ENCODE measurements around the gene FAAH. TPM values are rescaled to one million over a fixed set of nuclear protein-coding genes. Genes with fewer than 3 reads are reported as not detected.

The FAAH gene
- total RNA-seq, 1 donor from 2014 or later: 1.6 TPM

DNA sequence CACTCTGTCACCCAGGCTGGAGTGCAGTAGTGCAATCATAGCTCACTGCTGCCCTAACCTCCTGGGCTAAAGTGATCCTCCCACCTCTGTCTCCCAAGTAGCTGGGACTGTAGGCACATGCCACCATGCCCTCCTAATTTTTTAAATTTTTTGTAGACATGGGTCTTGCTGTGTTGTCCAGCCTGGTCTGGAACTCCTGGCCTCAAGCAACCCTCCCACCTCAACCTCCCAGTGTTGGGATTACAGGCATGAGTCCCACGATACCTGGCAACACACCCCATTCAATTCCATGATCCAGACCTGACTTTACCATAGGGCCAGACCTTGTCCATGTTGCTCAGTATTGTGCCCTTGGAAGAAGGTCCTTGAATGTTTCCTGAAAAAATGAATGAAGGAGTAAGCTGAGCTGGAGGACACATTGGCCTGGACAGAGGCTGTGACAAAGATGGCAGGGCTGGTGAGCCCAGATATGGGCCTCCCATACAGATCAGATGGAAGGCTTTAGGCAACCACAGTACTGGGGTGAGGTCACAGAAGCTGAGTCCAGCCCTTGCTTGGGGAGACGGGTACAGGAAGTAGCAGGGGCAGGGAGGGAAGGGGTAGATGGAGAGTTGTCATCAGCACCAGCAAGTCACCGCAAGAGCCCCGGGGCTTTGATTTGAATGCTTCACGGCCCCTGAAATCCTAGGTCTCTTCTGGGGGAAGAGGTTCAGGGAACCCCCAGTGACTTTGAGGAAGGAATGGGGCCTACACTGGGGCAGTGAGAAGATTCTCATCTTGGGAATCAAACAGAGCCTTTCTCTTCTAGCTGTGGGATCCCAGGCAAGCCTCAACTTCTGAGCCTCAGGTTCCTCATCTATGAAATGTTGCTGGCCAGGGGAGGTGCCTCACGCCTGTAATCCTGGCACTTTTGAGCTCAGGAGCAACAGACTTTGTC is 55.4 kb downstream of the FAAH start:
- no peak for DNase-seq (ENCODE audit: low read depth in 2 of 2)

DNA sequence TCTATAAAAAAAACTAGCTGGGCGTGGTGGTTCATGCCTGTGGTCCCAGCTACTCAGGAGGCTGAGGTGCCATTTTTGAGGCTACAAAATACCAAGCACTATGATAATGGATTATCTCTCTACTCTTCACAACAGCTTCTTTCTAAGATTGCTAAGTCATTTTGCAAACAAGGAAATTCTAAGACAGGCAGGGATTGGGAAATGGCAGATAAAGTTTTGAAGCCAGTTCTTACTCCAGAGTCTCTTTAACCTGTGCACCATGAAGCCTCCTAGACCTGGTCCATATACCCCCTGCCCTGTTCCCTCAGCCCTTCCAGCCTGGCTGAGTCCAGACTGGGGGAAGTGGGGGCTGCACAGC is 56.0 kb downstream of the FAAH start:
- DNase-seq (ENCODE audit: low read depth in 2 of 2): no peak

DNA sequence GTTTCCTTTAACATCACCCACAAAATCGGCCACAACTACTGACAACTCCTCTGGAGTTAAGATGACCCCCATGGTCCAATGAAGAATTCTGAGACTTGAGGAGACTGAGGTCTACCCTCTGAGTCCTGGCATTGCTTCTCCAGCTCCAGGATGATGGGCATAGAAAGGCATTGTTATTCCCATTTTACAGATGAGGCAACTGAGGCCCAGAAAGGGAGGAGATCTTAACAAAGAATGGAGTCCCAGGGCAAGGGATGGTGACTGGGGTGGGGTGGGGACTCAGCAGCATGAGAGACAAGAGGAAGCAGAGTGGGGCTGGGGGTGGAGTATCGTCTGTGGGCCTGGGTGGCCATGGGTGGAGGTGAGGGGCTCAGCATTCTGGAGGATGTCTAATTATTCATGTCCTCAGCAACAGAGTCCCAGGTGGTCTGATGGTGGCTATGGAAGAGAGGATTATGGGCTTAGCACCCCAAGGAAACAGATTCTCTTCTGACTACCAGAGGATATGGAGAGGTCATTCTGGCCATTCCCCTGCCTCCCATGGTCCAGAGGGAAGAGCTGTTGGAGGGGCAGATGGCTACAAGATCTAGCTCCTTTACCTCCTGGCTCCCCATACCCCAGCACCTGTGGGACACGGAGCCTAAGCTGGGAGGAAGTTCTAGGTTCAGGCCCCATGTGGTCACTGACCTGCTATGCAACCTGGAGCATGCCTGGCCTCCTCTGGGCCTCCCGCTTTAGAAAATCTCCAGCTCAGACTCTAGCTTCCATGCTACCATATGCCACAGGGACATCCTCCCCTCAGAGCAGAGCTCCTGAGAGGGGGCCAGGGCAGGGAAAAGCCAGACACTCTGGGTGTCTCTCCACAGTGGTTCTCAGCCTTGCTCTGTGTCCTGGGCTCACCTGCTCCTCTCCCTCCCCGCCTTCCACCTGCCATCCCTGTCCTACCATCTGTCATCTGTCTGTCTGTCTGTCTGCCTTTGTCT is 58.1 kb downstream of the FAAH start:
- no peak for DNase-seq (ENCODE audit: low read depth in 2 of 2)

DNA sequence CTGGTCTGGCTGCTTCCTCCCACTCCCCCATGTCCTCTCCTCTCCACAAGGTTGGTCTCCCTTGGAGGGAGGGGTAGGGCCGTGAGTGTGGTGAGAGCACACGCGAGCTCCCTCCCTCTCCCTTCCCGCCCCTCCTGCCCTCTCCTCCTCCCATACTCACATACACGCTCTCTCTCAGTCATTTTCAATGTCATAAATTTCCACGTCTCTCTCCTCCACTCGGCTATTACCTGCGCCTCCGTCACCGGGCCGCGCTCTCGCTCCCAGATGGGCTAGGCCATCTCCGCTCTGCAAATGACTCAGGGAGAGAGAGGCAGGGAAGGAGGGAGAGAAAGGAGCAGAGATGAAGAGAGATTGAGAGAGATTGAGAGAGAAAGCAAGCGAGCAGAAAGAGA is 58.8 kb downstream of the FAAH start:
- no peak for DNase-seq (ENCODE audit: low read depth in 2 of 2)

DNA sequence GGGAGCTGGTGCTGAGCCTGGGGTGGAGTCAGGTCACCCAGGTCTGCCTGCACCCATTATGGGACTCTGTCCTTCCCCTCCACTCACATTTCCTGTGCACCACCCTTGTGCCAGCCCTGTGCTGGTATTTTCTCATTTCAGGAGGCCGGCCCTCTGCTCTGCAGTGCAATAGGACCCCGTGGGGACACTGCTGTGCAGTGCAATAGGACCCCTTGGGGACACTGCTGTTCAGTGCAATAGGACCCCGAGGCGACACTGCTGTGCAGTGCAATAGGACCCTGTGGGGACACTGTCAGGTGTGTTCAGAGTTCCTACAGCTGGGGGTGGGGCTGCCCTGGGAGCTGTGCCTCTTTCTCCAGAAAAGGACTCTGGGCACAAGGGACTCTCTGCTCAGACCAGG is 59.3 kb downstream of the FAAH start:
- no peak for DNase-seq (ENCODE audit: low read depth in 2 of 2)

DNA sequence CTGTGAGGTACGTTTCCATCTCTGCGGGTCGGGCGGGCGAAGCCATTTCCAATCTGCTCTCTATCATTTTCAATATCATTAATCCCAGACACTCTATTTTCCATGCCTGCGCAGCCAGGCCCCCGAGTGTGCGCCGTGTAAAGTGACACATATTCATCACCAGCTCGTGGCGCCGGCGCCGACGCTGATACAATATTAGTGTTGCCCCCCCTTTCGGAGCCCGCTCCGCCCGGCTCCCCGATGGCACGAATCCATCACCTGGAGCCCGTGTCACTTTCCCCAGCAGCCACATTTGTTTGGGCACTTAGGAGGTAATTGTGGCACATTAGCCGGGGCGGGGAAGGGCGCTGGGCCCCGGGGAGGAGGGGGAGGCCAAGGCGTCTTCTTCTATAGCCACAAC is 61.8 kb downstream of the FAAH start:
- no peak for DNase-seq (ENCODE audit: low read depth in 2 of 2)

DNA sequence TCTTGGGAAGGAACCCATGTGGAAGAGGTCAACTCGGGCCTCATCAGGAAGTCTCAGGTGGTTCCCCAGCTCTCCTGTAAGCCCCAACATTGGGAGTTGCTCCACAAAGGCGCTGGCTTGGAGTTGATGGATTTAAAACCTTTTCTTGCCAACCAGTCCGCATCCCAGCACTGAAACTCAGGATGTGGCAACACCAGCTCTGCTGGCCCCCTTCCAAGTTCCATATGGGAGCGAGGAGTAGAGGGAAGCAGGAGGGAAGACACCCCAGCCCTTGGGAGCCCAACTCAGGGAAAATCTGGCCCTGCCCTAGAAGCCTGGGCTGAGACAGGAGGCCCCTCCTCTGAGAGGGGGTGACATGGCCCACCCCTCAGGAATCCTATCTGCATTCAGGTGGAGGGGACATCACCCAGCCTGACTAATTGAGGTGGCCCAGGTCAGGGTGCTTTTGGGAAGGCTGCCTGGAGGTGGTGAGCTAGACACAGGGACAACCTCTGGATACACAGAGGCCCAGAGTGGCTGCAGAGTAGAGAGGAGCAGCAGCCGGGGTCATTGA is 62.4 kb downstream of the FAAH start:
- no peak for DNase-seq (ENCODE audit: low read depth in 2 of 2)

DNA sequence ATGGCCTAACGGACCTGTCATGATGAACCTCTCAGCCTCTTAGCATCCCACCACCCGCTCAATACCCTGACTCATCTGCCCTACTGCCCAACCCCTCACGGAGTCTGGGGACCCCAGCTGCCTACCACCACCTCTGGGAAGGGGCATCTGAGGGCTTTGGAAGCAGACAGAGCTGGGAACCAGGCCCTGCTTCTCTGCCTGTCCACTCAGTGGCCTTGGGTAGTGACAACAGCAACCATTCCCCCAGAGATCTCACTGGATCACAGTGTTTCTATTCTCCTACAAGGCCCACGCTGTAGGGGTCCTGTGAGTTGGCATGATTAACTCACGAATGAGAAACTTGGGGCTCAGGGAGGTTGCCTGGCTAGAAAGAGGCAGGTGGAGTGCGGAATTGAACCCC is 63.1 kb downstream of the FAAH start:
- no peak for DNase-seq (ENCODE audit: low read depth in 2 of 2)

DNA sequence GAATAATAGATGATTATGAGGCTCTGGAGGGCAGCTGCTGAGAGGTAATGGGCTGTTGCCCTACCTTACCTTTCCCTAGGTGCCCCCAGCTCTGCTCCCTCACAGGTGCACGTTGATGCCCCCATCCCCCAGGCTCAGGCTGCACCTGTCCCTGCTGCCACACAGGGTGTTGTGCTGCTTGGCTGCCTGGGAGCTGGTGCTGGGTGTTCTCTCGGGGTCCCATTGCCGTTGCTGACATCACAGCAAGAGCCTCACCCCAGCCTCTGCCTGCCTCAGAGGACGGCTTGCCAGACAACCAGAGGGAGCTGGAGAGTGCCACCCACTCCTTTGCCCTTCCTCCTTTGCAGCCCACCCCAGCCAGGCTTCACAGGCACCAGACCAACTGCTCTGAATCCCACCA is 64.1 kb downstream of the FAAH start:
- no peak for DNase-seq (ENCODE audit: low read depth in 2 of 2)

DNA sequence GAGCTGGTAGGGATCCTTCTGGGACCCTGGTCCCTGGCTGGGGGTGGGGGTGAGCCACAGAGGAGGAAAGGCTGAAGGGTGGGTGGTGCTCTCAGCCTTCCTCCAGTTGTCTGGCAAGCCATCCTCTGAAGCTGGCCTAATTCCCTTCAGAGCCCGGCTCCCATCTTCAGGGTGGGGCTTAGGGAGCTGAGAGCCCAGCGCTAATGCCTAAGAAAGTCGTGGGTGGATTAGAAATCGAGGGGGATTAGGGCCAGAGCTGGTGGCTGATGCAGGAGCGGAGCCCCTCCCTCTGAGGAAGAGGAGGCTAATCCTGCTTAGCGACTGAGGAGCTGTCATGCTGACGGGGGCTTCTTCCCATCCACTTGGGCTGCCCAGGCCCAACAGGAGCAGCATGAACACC is 64.7 kb downstream of the FAAH start:
- DNase-seq (ENCODE audit: low read depth in 2 of 2): no peak

DNA sequence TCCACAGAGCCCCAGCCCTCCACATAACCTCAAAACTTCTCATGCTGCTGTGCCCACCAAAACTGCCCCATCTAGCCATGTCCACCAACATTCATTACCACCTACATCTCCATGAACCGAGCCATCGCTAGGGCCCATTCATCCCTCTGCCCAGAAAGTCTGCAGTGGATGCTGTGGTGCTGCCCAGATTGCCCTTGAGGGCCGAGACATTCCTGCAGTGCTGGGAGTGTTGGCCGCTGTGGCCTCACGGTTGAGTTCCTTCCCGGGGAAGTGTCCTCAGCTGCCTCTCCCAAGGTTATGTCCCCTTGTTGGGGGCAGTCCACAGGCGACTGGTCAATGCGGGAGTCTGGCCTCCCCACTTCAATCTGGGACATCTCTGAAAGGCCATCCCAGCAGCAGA is 65.2 kb downstream of the FAAH start:
- no peak for DNase-seq (ENCODE audit: low read depth in 2 of 2)

DNA sequence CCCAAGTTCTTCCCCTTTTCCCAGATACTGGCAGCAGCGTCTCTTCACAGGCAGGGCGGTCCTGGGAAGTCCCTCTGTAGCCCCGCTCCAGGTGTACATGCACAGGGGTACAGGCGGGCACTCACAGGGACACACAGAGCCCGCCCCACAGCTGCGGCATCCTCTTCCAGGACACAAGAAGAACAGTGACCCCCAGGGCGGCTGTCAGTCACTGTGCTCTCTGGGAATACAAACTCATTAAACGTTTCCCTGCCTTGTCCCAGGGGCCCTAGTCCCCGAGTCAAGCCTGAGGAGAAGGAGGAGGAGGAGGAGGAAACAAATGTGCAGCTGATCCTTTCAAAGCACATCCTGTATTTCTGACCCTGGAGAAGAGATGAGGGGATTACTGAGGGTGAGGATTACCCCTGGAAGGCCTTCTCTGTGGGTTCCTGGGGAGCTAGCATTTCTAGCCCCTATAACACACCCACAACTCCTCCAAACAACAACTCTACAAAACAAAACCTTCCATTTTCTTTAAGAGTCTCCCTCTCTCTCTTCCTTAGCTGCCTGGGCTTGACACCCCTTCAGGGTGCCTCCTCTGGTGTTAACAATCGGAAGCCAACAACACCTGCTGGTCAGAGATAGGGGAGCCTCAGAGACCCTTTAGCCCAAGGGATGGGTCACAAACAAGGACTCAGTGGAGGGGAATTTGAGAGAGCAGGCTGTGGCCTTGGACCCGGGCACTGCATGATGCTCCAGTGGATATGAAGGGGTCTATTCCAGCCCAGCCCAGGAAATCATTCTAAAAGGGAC is 67.1 kb downstream of the FAAH start:
- DNase-seq (ENCODE audit: low read depth in 2 of 2): no peak

DNA sequence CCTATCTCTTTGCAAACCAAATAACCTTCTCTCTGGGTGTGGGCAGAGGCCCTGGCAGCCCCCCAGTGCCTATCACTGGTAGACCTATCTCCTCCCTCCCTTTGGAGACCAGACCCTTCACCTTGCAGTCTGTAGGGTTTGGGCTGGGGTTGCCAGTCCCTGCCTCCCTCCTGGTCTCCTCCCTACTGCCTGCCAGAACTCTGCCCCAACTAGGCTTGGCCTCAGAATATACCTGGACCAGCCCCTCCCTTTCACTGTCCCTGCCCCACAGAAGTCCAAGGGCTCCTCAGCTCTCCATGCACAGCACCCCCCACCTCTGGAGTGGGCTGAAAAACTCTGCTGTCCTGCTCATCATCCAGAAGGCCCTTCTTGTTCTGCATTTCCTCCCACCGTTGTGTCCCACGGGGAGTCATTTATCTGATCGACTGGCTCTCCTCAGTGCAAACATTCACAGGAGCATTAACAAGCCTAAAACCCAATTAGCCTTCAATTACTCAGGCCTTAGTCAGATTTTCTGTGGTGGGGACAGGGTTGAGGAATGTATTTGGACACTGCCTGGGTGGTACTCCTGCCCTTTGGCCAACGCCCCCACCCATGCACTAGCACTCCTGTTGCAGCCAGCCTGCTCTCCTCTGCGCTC is 67.8 kb downstream of the FAAH start:
- DNase-seq (ENCODE audit: low read depth in 2 of 2): no peak

Other genes with a start within 250 kb of the FAAH start
- 0.22 TPM in 1 of 2 replicates, not detected in the other for gene TSPAN1, start 219.2 kb upstream of the FAAH start, total RNA-seq
- gene P3R3URF, start 217.8 kb upstream of the FAAH start, total RNA-seq: not detected in 2 replicates
- 24.6 and 40.5 TPM in 2 replicates for gene POMGNT1, start 195.9 kb upstream of the FAAH start, total RNA-seq
- 0.60 and 1.3 TPM in 2 replicates for gene LURAP1, start 191.0 kb upstream of the FAAH start, total RNA-seq
- 0.79 and 2.2 TPM in 2 replicates for gene RAD54L, start 146.6 kb upstream of the FAAH start, total RNA-seq
- gene LRRC41, start 90.7 kb upstream of the FAAH start, total RNA-seq: 43.4 and 45.0 TPM in 2 replicates
- gene UQCRH, start 90.6 kb upstream of the FAAH start, total RNA-seq: 274 and 399 TPM in 2 replicates
- 12.2 and 16.3 TPM in 2 replicates for gene NSUN4, start 53.5 kb upstream of the FAAH start, total RNA-seq
- gene DMBX1, start 95.5 kb downstream of the FAAH start, total RNA-seq: not detected in 2 replicates
- gene KNCN, start 157.3 kb downstream of the FAAH start, total RNA-seq: not detected in 2 replicates
- 11.8 and 12.1 TPM in 2 replicates for gene MKNK1, start 210.0 kb downstream of the FAAH start, total RNA-seq
- gene MOB3C, start 222.5 kb downstream of the FAAH start, total RNA-seq: 6.3 and 10.3 TPM in 2 replicates